NCI-H2196 (cell line): ENCODE data around the gene ENGASE.

Experiments used
- DNase-seq: peaks from one replicate; lab custom pipeline; 2025; ENCODE audit not compliant: unreplicated experiment; lab: John Stamatoyannopoulos, UW

Gene ENGASE

DNA sequence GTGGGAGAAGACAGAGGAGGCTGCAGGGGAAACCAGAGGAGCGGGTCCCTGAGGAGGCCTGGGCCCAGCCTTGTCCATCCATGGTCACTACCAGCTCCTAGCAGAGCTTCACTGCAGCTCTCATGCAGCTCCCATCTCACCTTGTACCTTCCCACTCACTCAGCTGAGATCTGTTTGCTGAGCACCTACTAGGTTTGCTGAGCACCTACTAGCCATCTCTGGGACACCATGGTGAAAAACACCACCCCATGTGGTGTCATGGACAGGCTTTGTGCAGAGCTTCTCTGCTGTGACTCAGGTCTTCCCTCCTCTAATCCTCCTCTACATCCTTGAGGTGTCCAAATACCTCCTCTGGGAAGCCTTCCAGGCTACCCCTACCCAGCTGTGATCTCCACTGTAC is 58.6 kb downstream of the ENGASE start:
- no peak for DNase-seq

DNA sequence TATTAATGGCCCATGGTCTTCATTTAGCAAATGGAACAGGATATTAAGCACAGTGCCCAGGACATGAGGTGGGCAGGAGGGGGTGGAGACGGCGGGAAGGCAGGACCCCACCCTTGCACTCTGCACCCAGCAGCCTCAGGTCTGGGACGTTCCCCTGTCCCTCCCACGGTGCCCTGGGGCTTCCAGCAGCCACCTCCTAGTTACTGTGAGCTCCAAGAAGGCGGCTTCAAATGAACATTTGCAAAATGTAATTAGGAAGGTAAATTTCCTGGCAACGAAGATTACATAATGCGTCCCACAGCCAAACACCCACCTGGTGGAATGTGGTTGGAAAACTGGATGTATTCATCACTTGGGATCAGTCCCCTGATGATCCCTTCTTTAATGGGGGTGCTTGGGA is 59.4 kb downstream of the ENGASE start:
- DNase-seq: no peak

DNA sequence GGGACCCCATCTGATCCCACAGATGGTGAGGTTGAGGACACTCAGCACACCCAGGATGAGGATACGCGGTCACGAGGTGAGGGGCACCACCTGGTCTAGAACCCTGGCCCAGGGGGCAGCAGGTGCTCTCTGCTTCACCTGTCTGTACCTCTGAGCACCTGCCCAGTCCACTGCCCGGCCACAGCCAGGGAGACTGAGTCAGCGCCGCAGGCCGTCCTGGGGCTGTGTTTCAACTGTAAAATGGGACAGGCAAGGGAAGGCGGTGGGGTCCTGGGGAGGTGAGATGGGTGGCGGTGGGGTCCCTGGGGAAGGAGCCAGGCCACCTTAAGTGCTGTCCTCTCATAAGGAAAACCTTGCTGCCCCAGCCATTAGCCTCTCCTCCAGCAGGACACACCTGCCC is 60.4 kb downstream of the ENGASE start:
- no peak for DNase-seq

DNA sequence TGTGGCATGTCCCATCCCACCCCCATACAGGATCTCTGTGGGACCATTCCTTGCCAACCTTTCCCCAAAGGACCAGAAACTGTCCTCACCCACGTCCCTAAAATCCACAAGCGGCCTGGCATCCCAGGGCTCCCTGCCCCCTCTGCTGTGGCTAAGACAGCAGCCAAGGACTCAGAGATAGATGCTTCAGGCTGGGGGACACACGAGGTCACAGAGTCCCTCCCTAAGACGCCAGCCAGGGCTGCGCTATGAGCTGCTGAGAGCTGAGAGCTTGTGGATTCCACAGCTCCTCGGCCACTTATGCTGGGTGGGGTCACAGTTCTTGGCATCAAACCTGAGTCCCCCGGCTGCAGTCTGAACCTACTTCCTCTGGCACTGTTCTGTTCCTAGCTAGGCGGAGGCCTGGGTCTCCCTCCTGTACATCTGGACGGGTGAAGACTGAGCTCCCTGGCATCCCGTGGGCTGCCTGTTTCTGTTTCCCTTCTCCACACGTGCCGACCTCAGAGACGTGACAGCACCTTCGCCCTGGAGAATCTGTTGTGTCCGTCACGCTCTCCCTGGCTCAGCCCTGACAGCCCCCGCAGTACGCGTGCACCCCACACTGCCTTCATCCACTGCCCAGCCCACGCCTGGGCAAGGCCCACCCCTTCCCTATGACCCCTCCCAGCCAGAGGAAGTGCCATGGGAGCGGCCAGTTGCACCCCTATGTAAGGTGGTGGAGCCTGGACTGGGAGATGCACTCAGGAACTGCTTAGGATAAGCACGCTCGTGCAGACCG is 61.2 kb downstream of the ENGASE start:
- DNase-seq: no peak
